Measurements from ENCODE around the gene SAP25. TPM values are rescaled to one million over a fixed set of nuclear protein-coding genes. Genes with fewer than 3 reads are reported as not detected.

SAP25 gene
- total RNA-seq, 1 experiment from 2014 or later = not detected

DNA sequence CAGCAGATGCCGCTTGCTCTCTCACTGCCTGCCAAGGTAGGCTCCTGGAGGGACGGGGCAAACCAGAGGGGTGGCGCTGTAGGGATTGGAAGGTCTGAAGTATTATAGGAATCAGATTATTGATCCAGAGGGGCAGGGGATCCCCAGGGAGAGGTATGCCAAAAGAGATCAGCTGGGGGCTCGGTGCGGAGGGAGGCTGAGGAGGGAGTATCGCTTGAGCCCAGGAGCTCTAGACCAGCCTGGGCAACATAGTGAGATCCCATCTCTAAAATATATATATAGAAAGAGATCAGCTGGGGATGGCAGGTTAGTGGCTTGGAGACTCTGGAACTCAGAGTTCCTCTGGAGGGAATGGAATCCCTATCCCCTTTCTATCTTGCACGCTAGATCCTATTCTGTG is 21.5 kb upstream of the SAP25 start:
- no peak for DNase-seq (ENCODE audit: low spot score)

DNA sequence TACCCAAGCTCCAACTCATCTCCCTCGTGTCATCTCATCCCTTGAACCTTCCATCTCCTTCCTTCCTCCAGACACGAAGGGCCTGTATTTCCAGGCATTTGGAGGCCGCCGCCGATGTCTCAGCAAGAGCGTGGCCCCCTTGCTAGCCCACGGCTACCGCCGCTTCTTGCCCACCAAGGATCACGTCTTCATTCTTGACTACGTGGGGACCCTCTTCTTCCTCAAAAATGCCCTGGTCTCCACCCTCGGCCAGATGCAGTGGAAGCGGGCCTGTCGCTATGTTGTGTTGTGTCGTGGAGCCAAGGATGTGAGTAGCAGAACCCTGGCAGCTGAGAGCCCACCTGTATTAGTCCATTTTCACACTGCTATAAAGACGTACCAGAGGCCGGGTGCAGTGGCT is 17.9 kb upstream of the SAP25 start:
- no peak for DNase-seq (ENCODE audit: low spot score)

DNA sequence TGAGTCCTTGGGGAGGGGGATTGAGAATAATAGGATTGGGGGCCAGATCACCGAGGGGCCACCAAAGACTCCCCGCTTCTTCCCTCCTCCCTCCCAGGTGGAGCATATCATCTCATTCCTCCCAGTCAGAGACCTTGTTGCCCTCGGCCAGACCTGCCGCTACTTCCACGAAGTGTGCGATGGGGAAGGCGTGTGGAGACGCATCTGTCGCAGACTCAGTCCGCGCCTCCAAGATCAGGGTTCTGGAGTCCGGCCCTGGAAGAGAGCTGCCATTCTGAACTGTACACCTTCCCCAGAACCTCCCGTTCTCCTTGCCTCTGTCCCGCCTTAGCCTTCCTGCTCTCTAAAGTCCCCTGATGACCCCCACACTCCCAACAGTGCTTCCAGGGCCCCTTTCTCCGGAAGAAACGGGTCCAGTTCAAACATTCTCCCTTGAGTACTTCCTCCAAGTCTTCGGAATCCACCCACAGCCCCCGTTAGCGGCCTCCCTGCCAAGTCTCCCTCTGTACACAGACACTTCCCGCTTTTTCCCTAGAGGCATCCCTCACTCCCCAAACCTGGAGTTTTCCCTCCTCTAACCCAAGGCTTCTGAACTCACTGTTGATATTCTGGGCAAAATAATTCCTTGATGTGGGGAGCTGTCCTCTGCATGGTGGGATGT is 16.5 kb upstream of the SAP25 start:
- DNase-seq (ENCODE audit: low spot score) = no peak

DNA sequence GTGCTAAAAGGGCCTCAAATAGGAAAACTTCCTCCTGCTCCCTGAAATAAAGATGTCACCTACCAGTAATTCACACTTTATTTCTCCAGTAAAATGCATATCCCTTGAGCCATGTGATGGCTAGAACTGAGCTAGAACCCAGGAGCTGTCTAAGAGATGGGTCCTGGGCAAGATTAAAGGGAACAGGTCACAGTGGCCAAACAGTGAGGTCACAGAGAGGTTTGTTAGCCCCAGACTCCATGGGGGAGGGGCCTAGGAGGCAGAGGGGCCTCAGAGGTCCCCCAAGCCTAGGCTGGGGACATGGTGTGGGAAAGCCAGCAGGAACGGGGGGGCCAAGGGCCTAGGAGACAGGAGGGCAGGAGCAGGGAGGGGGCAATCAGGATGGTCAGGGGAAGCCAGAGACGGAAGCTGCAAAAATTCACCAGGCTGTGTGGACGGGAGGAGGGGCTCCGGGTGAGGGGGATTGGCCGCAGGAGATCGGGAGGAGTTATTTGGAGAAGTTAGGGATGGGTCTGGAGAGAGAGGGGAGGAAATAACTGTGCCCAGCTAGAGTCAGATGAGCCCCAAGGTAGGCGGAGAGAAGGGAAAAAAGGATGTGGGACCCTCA is 15.7 kb upstream of the SAP25 start:
- DNase-seq (ENCODE audit: low spot score) = no peak

DNA sequence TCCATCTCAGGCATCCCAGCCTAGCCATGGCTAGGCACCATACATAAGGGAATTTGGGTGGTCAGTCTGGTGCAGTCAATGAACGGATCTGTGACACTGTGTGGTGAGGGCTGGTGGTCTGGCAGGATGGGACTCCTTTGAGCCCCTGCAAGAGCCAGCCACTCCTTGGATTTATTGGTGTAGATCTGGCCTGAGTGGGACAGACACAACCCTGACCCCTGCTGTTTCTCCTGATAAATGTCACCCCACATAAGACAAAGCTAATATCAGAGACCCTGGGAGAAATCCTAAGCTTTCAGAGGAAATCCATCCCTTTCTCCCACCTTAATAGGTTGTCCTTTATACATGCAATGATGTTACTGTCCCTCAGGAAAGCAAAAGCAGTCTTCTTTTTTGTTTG is 14.7 kb upstream of the SAP25 start:
- DNase-seq (ENCODE audit: low spot score) = no peak

DNA sequence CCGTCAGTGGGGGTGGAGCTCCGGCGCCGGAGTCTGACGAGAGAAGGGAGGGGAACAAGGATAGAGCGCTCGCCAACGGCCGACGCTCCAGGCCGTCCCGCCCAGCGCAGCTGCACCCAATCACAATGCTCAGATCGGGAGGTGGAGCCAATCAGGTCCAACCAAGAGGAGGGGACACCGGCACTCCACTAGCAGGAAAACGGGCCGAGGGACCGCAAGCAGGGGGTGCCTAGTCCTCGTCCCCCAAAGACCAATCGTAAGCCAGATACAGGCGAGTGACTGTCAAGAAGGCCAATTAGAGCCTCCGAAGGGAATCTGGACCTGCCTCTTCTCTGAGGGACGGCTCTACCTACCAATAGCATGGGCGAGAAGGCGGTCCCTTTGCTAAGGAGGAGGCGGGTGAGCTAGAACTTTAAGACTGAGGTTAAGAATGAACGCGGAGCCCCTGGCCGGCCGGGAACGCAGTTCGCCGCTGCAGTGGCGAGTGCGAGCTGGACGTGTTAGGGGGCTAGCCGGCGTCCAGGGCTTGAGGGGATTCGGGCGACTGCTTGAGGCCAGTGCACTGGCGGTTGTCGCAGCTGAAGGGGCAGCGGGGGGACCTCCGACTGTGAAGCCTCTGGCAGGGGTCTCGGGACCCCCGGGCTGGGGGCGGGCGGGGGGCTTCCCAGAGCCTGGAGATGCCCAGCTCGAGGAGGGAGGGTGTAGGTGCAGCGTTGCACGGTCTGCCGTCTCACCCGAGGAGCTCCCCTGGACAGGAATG is 12.7 kb upstream of the SAP25 start, which contains the start of gene FBXO24:
TSS of gene FBXO24 (plus strand) at position 63 of the 760 bp plus-strand sequence. CDS start at position 361, 298 bp downstream.
- DNase-seq (ENCODE audit: low spot score) = peak; percentile 100

DNA sequence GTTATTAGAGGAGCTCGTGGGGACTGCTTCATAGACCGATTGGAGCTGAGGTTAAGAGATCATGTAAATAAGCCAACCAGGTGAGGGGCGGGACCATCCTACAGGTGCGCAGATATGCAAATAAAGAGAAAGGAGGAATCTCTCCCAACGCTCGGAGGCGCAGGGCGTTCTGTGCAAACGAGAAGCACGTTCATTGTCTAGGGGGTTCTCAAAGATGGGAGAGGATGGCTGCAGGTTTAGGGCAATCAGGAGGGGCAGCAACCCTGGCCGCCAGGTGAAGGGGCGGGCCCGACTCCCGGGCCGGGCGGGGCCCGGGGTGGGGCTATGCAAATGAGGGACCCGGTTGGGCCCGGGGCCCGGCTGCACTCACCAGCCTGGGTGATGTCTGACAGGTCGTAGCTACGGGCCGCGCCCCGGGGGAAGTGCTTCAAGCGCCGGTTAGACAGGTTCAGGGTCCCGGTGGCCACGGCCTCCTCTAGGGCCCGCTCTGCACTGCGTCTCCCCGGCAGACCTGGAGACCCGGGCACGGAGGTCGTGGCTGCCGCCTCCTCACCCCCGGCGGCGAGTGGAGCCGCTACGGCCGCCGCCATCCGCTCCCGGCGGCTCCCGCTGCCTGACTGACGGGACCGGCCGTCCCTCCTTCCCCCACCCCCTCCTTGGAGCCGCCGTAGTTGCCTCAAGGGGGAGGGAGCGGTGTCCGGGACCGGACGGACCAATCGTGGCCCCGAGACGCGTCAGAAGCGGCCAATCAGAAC is 12.0 kb upstream of the SAP25 start, which contains the start of gene LRCH4:
TSS of gene LRCH4 (minus strand) at position 619 of the 755 bp plus-strand sequence. CDS start at position 590, 29 bp downstream.
- DNase-seq (ENCODE audit: low spot score) = no peak

DNA sequence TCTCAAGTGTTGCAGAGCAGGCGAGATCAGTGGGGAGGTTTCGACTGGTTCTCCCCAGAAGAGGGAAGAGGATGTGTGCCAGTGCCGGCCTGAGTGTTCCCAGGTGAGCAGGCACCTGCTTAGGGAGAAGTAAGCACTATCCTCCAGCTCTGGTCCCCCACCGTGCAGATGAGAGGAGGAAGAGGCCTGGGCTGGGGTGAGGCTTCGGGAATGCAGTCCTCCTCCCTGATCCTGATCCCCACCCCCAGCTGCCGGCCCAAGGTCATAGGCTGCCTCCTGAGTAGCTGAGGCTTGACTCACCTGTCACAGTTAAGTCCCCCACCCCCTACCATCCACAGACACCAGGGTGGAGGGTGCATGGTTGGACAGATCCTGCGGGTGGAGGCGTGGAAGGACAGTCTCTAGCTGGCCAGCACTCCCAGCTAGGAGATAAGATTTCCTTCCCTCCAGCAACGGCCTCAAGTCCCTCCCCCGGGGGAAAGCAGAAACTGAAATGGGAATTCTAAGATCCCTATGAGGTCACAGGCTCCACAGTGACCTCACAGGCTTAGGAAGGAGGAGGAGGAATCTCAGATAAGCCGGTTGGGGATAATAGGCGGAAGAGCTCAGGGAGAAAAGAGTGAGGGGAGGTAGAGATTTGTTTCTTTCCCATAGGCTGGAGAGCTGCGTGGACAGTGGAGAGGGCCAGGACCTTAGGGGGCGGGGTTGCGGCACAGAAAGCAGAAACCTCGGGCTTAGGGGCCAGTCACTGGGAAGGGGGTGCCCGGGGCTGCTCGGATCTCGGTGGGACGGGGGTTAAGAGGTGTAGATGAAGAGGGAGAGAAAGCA is 11.2 kb upstream of the SAP25 start:
- no peak for DNase-seq (ENCODE audit: low spot score)

DNA sequence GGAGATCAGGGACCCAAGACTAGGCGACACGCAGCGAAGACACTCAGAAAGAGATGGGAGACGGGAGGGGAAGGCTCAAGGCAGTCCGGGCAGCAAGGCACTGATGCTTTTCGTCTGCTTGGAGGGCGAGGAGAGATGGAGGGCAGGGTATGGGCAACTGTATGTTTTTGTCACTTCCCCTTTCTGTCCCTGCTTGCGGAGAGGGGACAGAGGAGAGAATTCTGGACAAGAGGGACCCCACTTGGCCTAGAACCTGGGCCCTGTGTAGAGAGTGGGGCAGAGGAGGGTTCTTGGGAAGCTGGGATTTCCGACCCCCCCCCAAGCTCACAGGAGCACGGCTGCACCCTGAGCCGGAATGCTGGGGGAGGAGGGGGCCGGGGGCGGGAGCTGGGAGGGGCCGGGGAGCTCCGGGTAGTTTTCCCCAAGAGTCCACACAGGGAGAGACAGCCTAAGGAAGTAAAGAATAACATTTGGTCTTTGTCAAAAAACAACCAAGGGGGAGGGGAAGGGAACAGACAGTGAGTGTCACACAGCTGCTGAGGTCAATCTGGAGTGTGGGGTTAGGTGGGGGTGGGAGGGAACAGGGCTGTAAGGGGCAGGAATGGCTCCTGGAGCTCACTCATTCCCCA is 10.5 kb upstream of the SAP25 start:
- DNase-seq (ENCODE audit: low spot score) = no peak

DNA sequence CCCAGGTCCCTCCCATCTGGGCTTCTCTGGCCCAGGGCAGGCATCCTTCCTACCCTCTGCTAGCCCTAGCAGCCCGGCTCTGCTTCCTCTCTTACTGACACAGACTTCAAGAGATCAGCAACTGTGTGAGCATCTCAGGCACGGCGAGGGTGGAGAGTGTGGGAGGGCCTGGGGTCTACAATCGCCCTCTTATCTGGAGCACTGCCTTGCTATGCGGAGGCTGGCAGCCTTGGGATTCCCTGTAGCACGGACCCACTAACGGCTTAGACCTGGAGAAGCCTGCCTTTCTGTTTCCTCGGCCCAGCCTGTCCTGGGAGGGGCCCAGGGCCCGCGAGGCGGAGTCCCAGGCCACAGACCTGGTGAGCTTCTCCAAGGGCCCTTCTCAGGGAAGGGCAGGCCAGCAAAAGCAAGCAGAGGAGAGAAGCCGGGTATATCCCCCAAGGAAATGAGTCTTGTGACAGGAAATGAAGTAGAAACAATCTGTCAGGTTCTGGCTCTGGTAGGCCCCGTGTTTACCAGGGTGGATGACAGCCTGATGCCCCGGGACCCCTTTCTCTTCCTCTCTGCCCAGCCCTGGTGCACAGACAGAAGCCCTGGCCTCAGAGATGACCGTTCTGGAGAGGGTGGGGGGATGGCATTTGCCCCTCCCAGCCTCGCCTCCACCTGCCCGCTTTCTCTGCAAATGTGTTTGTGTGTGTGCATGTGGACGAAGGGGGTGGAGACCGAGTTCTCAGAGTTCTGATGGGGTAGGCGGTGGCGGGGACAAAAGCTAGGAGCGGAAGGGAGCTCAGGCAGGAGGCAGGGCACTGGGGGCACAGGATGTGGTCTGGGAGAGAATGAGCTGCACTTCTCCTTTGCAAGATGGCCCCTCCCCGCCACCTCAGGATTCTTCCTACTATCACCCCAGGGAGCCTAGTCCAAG is 9.7 kb upstream of the SAP25 start:
- no peak for DNase-seq (ENCODE audit: low spot score)

DNA sequence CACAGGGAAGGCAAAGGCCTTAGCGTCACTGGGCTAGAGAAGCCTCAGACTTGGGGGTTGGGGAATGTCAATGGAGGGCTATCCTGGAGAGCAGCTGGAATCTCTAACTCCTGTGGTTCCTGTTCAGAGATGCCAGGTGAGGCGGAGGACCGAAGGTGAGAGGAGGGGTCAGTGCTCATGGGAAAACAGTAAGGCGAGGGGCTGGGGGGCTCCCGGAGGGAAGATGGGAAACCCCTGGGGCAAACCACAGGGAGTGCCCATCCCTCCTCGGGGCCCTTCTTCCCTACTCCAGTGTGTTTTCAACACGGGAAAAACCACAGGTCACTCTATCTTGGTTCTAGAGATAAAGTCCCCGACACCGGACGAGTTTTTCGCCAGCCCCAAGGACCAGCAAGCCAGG is 8.9 kb upstream of the SAP25 start:
- no peak for DNase-seq (ENCODE audit: low spot score)

DNA sequence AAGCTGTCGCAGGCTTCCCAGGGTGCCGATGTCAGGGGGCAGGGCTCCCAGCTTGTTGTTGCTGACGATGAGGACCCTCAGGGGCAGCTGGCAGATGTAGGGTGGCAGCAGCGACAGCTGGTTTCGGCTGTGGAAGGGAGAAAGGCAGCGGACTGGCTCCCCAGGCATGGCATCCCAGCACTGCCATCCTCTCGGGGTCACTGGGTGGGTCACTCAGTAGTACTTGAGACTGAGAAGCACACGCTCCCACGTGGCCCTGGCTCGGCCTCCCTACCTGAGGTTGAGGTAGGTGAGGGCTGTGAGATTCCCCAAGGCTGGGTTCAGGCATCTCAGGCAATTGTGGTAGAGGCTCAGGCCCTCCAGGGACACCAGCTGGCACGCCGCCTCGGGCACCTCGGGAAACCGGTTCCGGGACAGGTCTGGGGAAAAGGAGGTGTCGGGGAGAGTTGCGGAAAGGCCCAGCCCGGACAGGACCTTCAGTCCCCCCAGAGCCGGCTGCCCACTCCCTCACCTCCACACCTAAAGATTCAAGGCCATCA is 8.4 kb upstream of the SAP25 start:
- no peak for DNase-seq (ENCODE audit: low spot score)

DNA sequence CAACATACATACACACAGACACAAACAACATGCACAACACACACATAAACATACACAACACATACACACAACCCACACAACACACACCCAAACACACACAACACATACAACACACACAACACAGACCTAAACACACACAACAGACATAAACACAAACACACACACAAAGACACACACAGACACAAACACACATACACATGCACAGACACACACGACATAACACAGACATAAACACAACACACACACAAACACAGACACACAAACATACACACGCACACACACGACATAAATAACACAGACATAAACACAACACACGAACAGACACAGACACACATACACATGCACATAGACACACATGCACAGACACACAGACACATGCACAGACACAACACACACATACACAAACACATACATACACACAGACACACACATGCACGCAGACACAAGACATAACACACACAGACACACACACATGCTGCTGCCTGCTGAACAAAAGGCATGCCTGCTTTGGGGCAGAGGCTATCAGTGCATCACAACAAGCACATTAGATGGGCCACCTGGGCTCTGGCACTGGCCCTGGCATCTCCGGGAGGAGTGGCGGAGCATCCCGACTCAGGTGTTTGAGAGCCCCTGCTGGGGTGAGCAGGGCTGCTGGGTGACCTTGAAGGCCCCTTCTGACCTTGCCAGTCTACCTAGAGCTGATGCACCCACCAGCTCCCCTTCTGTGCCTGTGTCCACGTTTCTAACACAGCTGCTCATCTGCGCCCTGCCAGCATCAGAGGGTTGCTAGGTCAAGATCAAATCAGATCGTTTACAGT is 7.0 kb upstream of the SAP25 start:
- no peak for DNase-seq (ENCODE audit: low spot score)

DNA sequence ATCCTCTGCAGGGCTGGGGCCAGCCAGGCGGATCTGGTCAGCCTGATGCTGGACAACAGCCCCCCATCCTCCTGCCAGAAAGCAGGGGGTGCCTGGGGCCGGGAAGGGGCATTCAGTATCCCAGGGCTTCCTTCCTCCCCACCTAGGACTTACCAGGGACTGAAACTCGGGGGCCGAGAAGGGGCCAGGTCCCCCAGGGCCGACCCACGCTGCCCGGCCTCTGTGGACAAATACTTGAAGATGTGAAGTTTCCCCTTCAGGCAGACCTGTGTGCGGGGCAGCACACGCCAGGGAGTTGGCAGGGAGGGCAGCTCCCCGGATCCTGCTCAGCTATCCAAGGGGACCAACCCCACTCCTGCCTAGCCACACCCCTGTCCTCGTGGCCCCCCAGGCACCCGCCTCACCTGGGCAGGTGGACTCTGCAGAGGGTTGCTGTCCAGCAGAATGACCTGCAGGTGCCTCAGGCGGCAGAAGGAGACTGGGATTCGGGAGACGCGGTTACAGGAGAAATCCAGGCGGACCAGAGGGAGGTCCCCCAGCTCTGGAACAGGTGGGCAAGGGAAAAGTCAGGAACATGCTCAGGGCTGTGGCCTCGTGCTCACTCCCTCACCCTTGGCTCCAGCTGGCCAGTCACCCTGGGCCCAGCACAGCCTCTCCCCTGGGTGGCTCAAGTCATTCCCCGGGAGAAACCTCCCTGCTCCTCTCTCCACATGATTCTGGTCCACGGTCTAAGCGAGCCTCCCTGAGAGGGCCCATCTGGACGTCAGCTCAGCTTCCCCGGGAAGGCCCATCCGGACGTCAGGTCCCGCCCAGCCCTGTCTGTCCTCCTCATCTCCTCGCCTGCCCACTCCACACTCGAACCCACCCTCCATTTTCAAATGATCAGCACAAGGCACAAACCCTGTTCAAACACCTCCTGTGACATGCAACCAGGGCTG is 4.8 kb upstream of the SAP25 start:
- no peak for DNase-seq (ENCODE audit: low spot score)

DNA sequence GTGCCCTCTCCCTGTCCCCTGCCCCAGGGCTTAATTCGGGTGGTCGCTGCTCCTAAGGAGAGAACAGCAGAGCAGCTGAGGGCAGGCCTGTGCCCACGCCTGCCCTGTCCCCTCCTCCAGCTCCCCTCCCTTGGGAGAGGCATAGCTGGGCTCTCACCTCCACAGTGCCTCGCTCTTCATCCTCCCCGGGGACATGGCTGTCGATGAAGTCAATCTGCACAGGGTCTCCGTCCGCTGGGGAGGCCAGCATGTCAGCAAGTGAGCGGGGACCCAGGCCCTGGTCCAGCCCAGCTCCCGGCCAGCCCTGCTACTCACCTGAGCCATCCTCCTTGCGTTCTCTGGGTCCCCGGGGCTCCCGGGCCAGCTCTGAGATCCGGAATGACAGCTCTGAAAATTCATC is 3.8 kb upstream of the SAP25 start:
- DNase-seq (ENCODE audit: low spot score) = no peak

DNA sequence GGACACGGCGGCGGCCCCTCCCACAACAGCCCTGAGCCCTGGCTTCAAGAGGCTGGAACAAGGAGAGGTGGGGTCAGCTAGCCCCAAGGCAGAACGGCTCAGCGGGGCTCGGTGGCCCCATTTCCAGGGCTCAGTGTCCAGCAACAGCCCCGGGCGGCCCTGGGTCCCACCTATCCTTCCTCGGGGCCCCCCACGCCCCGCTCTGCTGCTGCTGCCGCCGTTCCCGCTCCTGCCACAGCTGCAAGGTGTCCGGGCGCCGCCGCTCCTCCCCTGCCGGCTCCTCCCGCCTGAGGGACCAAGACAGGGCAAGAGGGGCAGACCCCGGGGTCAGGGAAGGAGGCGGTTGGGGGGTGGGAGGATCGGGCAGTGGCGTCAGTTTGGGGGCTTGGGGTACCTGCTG is 3.4 kb upstream of the SAP25 start:
- no peak for DNase-seq (ENCODE audit: low spot score)

DNA sequence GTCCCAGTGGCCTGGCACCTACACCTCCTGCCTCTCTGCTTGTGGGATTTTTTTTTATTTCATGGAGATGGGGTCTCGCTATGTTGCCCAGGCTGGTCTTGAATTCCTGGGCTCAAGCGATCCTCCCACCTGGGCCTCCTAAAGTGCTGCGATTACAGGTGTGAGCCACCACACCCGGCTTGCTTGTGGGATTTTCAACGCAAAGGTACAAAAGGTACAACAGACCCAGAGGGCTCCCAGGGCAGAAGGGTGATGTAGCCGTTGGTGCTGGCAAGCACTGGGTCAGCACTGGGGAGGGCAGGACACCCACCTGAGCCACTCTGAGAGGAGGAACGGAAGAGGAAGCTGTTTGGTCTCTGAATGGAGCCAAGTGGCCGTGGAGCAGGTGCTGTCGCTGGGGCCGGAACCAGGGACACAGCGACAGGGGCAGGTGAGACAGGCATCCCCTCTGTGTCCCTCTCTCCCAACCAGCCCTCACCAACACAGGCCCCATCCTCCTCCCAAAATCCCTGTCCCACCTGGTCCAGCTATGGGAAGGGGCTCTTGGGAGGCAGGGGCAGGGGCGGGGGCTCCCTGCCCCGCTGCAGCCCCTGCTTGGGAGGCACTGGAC is 2.8 kb upstream of the SAP25 start:
- DNase-seq (ENCODE audit: low spot score) = no peak

Measured in H4 (cell line).